A549 (cell line): ENCODE results near the gene BRI3BP. TPM values are rescaled to one million over a fixed set of nuclear protein-coding genes. Genes with fewer than 3 reads are reported as not detected.
"Not testable (repeated sequence)": the region's sequence is repeated elsewhere in the genome, so short reads cannot be mapped to it uniquely, and the experiment has no call there.

Source experiments
- ATAC-seq, 2 experiments: fragments of 200-7000 bp in 1 of 2; fragments of >200 bp in 1 of 2; cut with Nextera tagmentation in 1 of 2; cut with Tn5 transposase in 1 of 2; 3 replicates each; pipeline versions ENCODE4 v1.8.0 to v1.9.1; 2018 to 2020; ENCODE audit warnings: mild to moderate bottlenecking in 1 of 2, moderate library complexity in 1 of 2
- CTCF ChIA-PET: fragments of 300-600 bp; sonication (Branson Sonifier 250); formaldehyde crosslinking; extraction: SDS; loops from one replicate; lab custom pipeline; 2021; ENCODE audit warnings: antibody characterized with exemption, inconsistent platforms; lab: Yijun Ruan, JAX
- POLR2A ChIA-PET: fragments of 350-600 bp; formaldehyde crosslinking; extraction: SDS; loops from one replicate; lab custom pipeline; 2021; ENCODE audit warnings: antibody characterized with exemption, inconsistent platforms; lab: Yijun Ruan, JAX
- DNase-seq, 2 experiments: peaks; one replicate each; pipeline versions ENCODE4 v3.0.0 to v3.0.0-alpha.2; 2011 to 2016; ENCODE audit warnings: low read depth in 1 of 2, low spot score in 1 of 2
- FAIRE-seq: peaks from 2 replicates; lab custom pipeline; 2011; peaks lifted over from hg19 to GRCh38; lab: Jason Lieb, UNC
- H3K27ac ChIP-seq, 2 experiments: fragments of >200 bp; sonication (Bioruptor Twin); formaldehyde crosslinking; 3 replicates each; pipeline ENCODE4 v1.5.1; 2016 to 2017
- H3K4me1 ChIP-seq: fragments of >200 bp; sonication (Bioruptor Twin); formaldehyde crosslinking; 3 replicates; pipeline ENCODE4 v1.6.1; 2016
- H3K4me2 ChIP-seq: fragments of >200 bp; sonication (Bioruptor Twin); formaldehyde crosslinking; 3 replicates; pipeline ENCODE4 v1.6.1; 2016
- H3K4me3 ChIP-seq: fragments of >200 bp; sonication (Bioruptor Twin); formaldehyde crosslinking; 3 replicates; pipeline ENCODE4 v1.5.1; 2016
- H3K9me3 ChIP-seq: fragments of >200 bp; sonication (Bioruptor Twin); formaldehyde crosslinking; 3 replicates; pipeline ENCODE4 v1.6.1; 2016
- BHLHE40 ChIP-seq: IDR thresholded peaks from 2 replicates; pipeline ENCODE4 v1.6.1; 2012; ENCODE audit warnings: low read depth, low read length, inconsistent platforms
- CBX2 ChIP-seq: fragments of 200-600 bp; sonication (generic); IDR thresholded peaks from 2 replicates; pipeline ENCODE4 v1.6.1; 2016; ENCODE audit warnings: low read depth, mild to moderate bottlenecking, borderline replicate concordance
- CBX8 ChIP-seq: fragments of 200-600 bp; sonication (generic); IDR thresholded peaks from 2 replicates; pipeline ENCODE4 v1.6.1; 2016
- CHD4 ChIP-seq: fragments of 200-600 bp; sonication (generic); IDR thresholded peaks from 2 replicates; pipeline ENCODE4 v1.6.1; 2016; ENCODE audit warnings: antibody characterized with exemption, mild to moderate bottlenecking, borderline replicate concordance
- FOSL2 ChIP-seq, 2 experiments: fragments of 450-650 bp in 1 of 2; fragments of >200 bp in 1 of 2; sonication (Bioruptor Twin) in 1 of 2; formaldehyde crosslinking; IDR thresholded peaks; 2 replicates each; pipeline versions ENCODE4 v1.5.0 to v1.6.1; 2016 to 2020; ENCODE audit warnings: mild to moderate bottlenecking in 1 of 2, moderate library complexity in 1 of 2
- HOXA7 ChIP-seq: fragments of 250-450 bp; sonication (Bioruptor Pico); IDR thresholded peaks from 2 replicates; pipeline ENCODE4 v1.5.0; 2020; ENCODE audit warnings: mild to moderate bottlenecking, moderate library complexity
- JUNB ChIP-seq: fragments of >200 bp; sonication (Bioruptor Twin); formaldehyde crosslinking; IDR thresholded peaks from 2 replicates; pipeline ENCODE4 v1.6.1; 2016
- MAZ ChIP-seq: fragments of 150-350 bp; IDR thresholded peaks from 2 replicates; pipeline ENCODE4 v1.6.1; 2014; ENCODE audit warnings: antibody characterized with exemption, low read depth, low read length, borderline replicate concordance
- MYC ChIP-seq: IDR thresholded peaks from 2 replicates; pipeline ENCODE4 v1.6.1; 2012; ENCODE audit warnings: mild to moderate bottlenecking, inconsistent platforms, low read length, improper control_type of control experiment, borderline replicate concordance
- NFE2L2 ChIP-seq: fragments of 150-350 bp; conservative IDR thresholded peaks from 2 replicates; pipeline ENCODE4 v1.6.1; 2014; ENCODE audit warnings: low read length
- NR3C1 ChIP-seq: fragments of >200 bp; sonication (Bioruptor Twin); formaldehyde crosslinking; IDR thresholded peaks from 3 replicates; pipeline ENCODE4 v1.6.1; 2017
- RCOR1 ChIP-seq: fragments of 150-350 bp; IDR thresholded peaks from 2 replicates; pipeline ENCODE4 v1.6.1; 2014; ENCODE audit warnings: antibody characterized with exemption, low read length, low read depth
- RNF2 ChIP-seq: fragments of 200-600 bp; sonication (generic); IDR thresholded peaks from 2 replicates; pipeline ENCODE4 v1.6.1; 2016; ENCODE audit warnings: low read depth, mild to moderate bottlenecking, antibody characterized with exemption, moderate library complexity, borderline replicate concordance
- ZFP36 ChIP-seq: fragments of 450-650 bp; IDR thresholded peaks from 2 replicates; pipeline ENCODE4 v1.6.1; 2014; ENCODE audit warnings: borderline replicate concordance; ENCODE audit not compliant: partially characterized antibody
- ZNF302 ChIP-seq: fragments of 250-450 bp; sonication (Bioruptor Pico); IDR thresholded peaks from 2 replicates; pipeline ENCODE4 v1.9.0; 2021; ENCODE audit warnings: inconsistent platforms, mild to moderate bottlenecking, moderate library complexity
- WGBS: methylation state at CpG from one replicate; pipeline ENCODE4 v1.1.6; 2017; ENCODE audit errors: missing lambda C conversion rate; 5-methylcytosine and 5-hydroxymethylcytosine counted together
- polyA plus RNA-seq, 4 experiments: library from polyadenylated mRNA; depleted of rRNA in 3 of 4; stranded (reverse); fragments of >200 nt; fragmentation: RNase III in 1 of 4; extraction: RNeasy Plus Mini Kit Qiagen cat#74134 plus additional on column Dnase treatment in 1 of 4; gene quantifications; 2 replicates in 3 of 4; 3 replicates in 1 of 4; pipeline ENCODE4 v1.2.3, GENCODE V29; 2011 to 2017
- TF ChIP-seq, protein P1 (sequence below): fragments of 250-450 bp; sonication (Bioruptor Pico); IDR thresholded peaks from 2 replicates; pipeline ENCODE4 v1.5.0; 2020; ENCODE audit warnings: low read depth, mild to moderate bottlenecking, moderate library complexity
- TF ChIP-seq, protein P2 (sequence below): IDR thresholded peaks from 2 replicates; pipeline ENCODE4 v1.6.1; 2012
- TF ChIP-seq, protein P3 (sequence below): fragments of 450-650 bp; IDR thresholded peaks from 2 replicates; pipeline ENCODE4 v1.6.1; 2014; ENCODE audit warnings: antibody characterized with exemption
- TF ChIP-seq, protein P4 (sequence below): fragments of 200-600 bp; sonication (generic); IDR thresholded peaks from 2 replicates; pipeline ENCODE4 v1.6.1; 2016; ENCODE audit warnings: antibody characterized with exemption, mild to moderate bottlenecking, moderate library complexity
- TF ChIP-seq, protein P5 (sequence below): fragments of >200 bp; sonication (Bioruptor Twin); formaldehyde crosslinking; IDR thresholded peaks from 2 replicates; pipeline ENCODE4 v1.6.1; 2016

Gene BRI3BP
- polyA plus RNA-seq, 2 of the 4 experiments (the other 2 are of a cell fraction), result 25.0 to 25.9 TPM

DNA sequence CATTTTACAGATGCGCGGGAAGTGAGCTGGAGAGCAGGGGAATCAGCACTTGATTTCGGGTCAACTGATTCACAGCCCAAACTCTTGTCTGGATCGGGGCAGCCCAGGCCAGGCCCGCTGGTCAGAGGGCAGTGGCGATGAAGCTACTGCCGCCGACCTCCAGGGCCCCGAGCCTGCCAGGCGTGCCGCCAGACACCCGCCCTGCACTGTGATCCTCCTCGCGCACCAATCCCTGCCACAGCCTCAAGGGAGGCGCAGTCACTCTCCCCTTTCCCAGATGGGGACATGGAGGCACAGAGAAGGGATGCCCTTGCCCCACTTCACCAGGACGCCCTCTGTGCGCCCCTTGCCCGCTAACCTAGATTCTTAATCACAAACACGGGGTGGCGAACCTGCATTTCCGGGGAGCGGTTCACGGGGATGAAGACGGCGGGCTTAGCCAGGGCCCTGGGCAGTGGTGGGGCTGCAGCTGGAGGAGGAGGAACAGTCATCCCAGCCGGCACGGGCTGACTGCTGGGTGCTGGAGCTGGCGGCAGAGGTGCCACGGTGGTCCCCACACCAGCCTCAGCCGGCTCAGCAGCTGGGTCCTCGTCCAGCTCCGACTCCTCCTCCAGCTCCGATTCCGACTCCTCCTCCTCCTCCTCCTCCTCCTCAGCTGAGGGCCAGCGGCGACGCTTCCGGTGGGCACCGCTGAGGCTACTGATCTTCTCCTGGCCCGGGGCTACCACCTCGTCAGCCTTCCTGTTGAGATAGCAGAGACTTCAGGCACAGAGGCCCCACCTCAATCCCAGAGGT, 13.2 kb upstream of the BRI3BP start:
- POLR2A ChIA-PET, result no interaction called here
- Histone ChIP-seq H3K9me3 (no peaks in the 10 kb centered on the region), H3K4me2 (no peak overlapping the region), H3K4me3 (no peak overlapping the region), H3K4me1 (no peaks in the 10 kb centered on the region)
- CTCF ChIA-PET, result interaction anchor here (1.0 kb wide), 1 partner anchor 10 kb away, joined by 3 read pairs; no protein-coding TSS in a partner anchor
- DNase-seq, result no peak
- FAIRE-seq, result no peak
- TF ChIP-seq CBX8 (no peak), NR3C1 (no peak), NFE2L2 (no peak), FOSL2 (IDR thresholded peaks at IDR 0.05) (no peak), FOSL2 (CRISPR knock-in tag; IDR thresholded peaks at IDR 0.05) (no peak), MYC (no peak), RNF2 (no peak), ZFP36 (no peak), HOXA7 (no peak), CHD4 (no peak), ZNF302 (no peak), JUNB (no peak), BHLHE40 (no peak), RCOR1 (no peak), MAZ (no peak), CBX2 (no peak)
- TF ChIP-seq, protein P1, sequence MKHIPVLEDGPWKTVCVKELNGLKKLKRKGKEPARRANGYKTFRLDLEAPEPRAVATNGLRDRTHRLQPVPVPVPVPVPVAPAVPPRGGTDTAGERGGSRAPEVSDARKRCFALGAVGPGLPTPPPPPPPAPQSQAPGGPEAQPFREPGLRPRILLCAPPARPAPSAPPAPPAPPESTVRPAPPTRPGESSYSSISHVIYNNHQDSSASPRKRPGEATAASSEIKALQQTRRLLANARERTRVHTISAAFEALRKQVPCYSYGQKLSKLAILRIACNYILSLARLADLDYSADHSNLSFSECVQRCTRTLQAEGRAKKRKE, result no peak
- TF ChIP-seq, protein P2, sequence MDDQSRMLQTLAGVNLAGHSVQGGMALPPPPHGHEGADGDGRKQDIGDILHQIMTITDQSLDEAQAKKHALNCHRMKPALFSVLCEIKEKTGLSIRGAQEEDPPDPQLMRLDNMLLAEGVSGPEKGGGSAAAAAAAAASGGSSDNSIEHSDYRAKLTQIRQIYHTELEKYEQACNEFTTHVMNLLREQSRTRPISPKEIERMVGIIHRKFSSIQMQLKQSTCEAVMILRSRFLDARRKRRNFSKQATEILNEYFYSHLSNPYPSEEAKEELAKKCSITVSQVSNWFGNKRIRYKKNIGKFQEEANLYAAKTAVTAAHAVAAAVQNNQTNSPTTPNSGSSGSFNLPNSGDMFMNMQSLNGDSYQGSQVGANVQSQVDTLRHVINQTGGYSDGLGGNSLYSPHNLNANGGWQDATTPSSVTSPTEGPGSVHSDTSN, result no peak
- TF ChIP-seq, protein P3, sequence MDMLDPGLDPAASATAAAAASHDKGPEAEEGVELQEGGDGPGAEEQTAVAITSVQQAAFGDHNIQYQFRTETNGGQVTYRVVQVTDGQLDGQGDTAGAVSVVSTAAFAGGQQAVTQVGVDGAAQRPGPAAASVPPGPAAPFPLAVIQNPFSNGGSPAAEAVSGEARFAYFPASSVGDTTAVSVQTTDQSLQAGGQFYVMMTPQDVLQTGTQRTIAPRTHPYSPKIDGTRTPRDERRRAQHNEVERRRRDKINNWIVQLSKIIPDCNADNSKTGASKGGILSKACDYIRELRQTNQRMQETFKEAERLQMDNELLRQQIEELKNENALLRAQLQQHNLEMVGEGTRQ, result no peak
- TF ChIP-seq, protein P4, sequence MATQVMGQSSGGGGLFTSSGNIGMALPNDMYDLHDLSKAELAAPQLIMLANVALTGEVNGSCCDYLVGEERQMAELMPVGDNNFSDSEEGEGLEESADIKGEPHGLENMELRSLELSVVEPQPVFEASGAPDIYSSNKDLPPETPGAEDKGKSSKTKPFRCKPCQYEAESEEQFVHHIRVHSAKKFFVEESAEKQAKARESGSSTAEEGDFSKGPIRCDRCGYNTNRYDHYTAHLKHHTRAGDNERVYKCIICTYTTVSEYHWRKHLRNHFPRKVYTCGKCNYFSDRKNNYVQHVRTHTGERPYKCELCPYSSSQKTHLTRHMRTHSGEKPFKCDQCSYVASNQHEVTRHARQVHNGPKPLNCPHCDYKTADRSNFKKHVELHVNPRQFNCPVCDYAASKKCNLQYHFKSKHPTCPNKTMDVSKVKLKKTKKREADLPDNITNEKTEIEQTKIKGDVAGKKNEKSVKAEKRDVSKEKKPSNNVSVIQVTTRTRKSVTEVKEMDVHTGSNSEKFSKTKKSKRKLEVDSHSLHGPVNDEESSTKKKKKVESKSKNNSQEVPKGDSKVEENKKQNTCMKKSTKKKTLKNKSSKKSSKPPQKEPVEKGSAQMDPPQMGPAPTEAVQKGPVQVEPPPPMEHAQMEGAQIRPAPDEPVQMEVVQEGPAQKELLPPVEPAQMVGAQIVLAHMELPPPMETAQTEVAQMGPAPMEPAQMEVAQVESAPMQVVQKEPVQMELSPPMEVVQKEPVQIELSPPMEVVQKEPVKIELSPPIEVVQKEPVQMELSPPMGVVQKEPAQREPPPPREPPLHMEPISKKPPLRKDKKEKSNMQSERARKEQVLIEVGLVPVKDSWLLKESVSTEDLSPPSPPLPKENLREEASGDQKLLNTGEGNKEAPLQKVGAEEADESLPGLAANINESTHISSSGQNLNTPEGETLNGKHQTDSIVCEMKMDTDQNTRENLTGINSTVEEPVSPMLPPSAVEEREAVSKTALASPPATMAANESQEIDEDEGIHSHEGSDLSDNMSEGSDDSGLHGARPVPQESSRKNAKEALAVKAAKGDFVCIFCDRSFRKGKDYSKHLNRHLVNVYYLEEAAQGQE, result no peak
- TF ChIP-seq, protein P5, sequence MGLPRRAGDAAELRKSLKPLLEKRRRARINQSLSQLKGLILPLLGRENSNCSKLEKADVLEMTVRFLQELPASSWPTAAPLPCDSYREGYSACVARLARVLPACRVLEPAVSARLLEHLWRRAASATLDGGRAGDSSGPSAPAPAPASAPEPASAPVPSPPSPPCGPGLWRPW, result no peak
- TF ChIP-seq, all 56 proteins: peak for 0
- H3K27ac ChIP-seq, result no peak overlapping the region
- 91% methylated on average over 41 of the region's 41 CpGs for WGBS
- no peak for ATAC-seq

DNA sequence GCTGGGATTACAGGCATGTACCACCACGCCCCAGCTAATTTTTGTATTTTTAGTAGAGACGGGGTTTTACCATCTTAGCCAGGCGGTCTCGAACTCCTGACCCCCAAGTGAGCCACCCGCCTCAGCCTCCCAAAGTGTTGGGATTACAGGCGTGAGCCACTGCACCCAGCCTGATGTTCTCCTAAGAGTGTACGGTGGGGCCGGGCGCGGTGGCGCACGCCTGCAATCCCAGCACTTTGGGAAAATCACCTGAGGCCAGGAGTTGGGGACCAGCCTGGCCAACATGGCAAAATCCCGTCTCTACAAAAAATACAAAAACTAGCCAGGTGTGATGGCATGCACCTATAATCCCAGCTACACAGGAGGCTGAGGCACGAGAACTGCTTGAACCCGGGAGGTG, 6.6 kb upstream of the BRI3BP start:
- H3K4me3 ChIP-seq, DNase-seq, H3K27ac ChIP-seq, H3K9me3 ChIP-seq, ATAC-seq, H3K4me1 ChIP-seq, FAIRE-seq, POLR2A ChIA-PET: not testable (repeated sequence)
- CTCF ChIA-PET, result interaction anchor here (1.6 kb wide), 1 partner anchor 47 kb away, joined by 5 read pairs; no protein-coding TSS in a partner anchor
- peak overlapping the region; percentile 79 for H3K4me2 ChIP-seq
- 91% methylated on average over 15 of the region's 15 CpGs for WGBS
